Measurements from ENCODE around the gene CAMK1D. TPM values are rescaled to one million over a fixed set of nuclear protein-coding genes. Genes with fewer than 3 reads are reported as not detected.
"Not testable (repeated sequence)": the region's sequence is repeated elsewhere in the genome, so short reads cannot be mapped to it uniquely, and the experiment has no call there.

CAMK1D gene
- total RNA-seq, 2 donors from 2014 or later, result 42.5 to 50.7 TPM

GRCh38 chr10:12724807-12725579 lies 375.6 kb downstream of the CAMK1D start:
- DNase-seq, result no peak
- intact Hi-C loops (cut with DNase I, micrococcal nuclease), result no loop called here
- ATAC-seq, result no peak

GRCh38 chr10:12725580-12725888 lies 376.2 kb downstream of the CAMK1D start:
- ATAC-seq; intact Hi-C loops (cut with DNase I, micrococcal nuclease); DNase-seq: not testable (repeated sequence)

GRCh38 chr10:12726971-12727831 lies 377.9 kb downstream of the CAMK1D start:
- no peak for ATAC-seq
- intact Hi-C loops (cut with DNase I, micrococcal nuclease), result no loop called here
- DNase-seq, result no peak

- intact Hi-C loops (cut with DNase I, micrococcal nuclease), result no loop called here
- DNase-seq, result peak in 1 of 2 donors; percentile 41
- ATAC-seq, result peak; percentile 86
Measured at GRCh38 chr10:12727832-12728215, 378.5 kb downstream of the CAMK1D start.

GRCh38 chr10:12728494-12728893 lies 379.1 kb downstream of the CAMK1D start:
- DNase-seq (no peak), ATAC-seq (no peak)
- intact Hi-C loops (cut with DNase I, micrococcal nuclease), result no loop called here

GRCh38 chr10:12729885-12730284 lies 380.5 kb downstream of the CAMK1D start:
- no peak for ATAC-seq
- DNase-seq, result no peak
- intact Hi-C loops (cut with DNase I, micrococcal nuclease), result no loop called here

GRCh38 chr10:12730809-12731519 lies 381.6 kb downstream of the CAMK1D start:
- ATAC-seq (no peak), DNase-seq (no peak)
- intact Hi-C loops (cut with DNase I, micrococcal nuclease), result no loop called here

GRCh38 chr10:12733271-12733670 lies 383.9 kb downstream of the CAMK1D start:
- no peak for ATAC-seq
- intact Hi-C loops (cut with DNase I, micrococcal nuclease), result no loop called here
- DNase-seq, result no peak

GRCh38 chr10:12735843-12736462 lies 386.6 kb downstream of the CAMK1D start:
- no peak for DNase-seq
- intact Hi-C loops (cut with DNase I, micrococcal nuclease), result no loop called here
- no peak for ATAC-seq

GRCh38 chr10:12740813-12741212 lies 391.5 kb downstream of the CAMK1D start:
- DNase-seq, result no peak
- intact Hi-C loops (cut with DNase I, micrococcal nuclease), result no loop called here
- no peak for ATAC-seq

GRCh38 chr10:12741360-12741804 lies 392.0 kb downstream of the CAMK1D start:
- intact Hi-C loops (cut with DNase I, micrococcal nuclease), result no loop called here
- no peak for ATAC-seq
- no peak for DNase-seq

GRCh38 chr10:12742771-12743170 lies 393.4 kb downstream of the CAMK1D start:
- no peak for DNase-seq
- intact Hi-C loops (cut with DNase I, micrococcal nuclease), result no loop called here
- no peak for ATAC-seq

GRCh38 chr10:12743466-12743865 lies 394.1 kb downstream of the CAMK1D start:
- DNase-seq; ATAC-seq; intact Hi-C loops (cut with DNase I, micrococcal nuclease): not testable (repeated sequence)

GRCh38 chr10:12743941-12744340 lies 394.6 kb downstream of the CAMK1D start:
- ATAC-seq (no peak), DNase-seq (no peak)
- intact Hi-C loops (cut with DNase I, micrococcal nuclease), result no loop called here

- DNase-seq (no peak), ATAC-seq (no peak)
- intact Hi-C loops (cut with DNase I, micrococcal nuclease), result no loop called here
Measured at GRCh38 chr10:12748186-12748585, 398.8 kb downstream of the CAMK1D start.

GRCh38 chr10:12749760-12750478 lies 400.6 kb downstream of the CAMK1D start:
- intact Hi-C loops (cut with DNase I, micrococcal nuclease), result no loop called here
- DNase-seq (no peak), ATAC-seq (no peak)

GRCh38 chr10:12750526-12751201 lies 401.3 kb downstream of the CAMK1D start:
- intact Hi-C loops (cut with DNase I, micrococcal nuclease), result no loop called here
- ATAC-seq (peak; percentile 67), DNase-seq (no peak)

GRCh38 chr10:12755075-12755474 lies 405.7 kb downstream of the CAMK1D start:
- DNase-seq (no peak), ATAC-seq (no peak)
- intact Hi-C loops (cut with DNase I, micrococcal nuclease), result no loop called here
